ENCODE measurements around the gene NPIPA5. TPM values are rescaled to one million over a fixed set of nuclear protein-coding genes. Genes with fewer than 3 reads are reported as not detected.
A peak's percentile ranks its signal among the peaks of the same experiment; 100 is the strongest.
"Not testable (repeated sequence)": the region's sequence is repeated elsewhere in the genome, so short reads cannot be mapped to it uniquely, and the experiment has no call there.

The NPIPA5 gene
- total and polyA plus RNA-seq, 2 donors (not counting 1 experiment from before 2014, with no cell fraction given), result 21.0 TPM; not detected in 1

- H3K4me2 ChIP-seq (replicated peaks; ENCODE audit: low read depth, low read length, poor library complexity, severe bottlenecking); H2AFZ ChIP-seq (ENCODE audit: insufficient read depth, low read depth, low read length, poor library complexity, severe bottlenecking); H3K27ac Mint-ChIP-seq; CTCF ChIA-PET; H3K4me3 Mint-ChIP-seq; H4K20me1 ChIP-seq (ENCODE audit: control insufficient read depth, insufficient read depth, low read length, poor library complexity, severe bottlenecking); H3K27ac ChIP-seq (ENCODE audit: low read length in 2 of 2); H3K9me3 ChIP-seq (ENCODE audit: control extremely low read depth in 1 of 3, control insufficient read depth in 2 of 3, insufficient read depth in 1 of 3, low read length in 2 of 3); H3K4me1 Mint-ChIP-seq; H3K36me3 ChIP-seq (replicated peaks in 1 of 2; ENCODE audit: control extremely low read depth in 1 of 2, control insufficient read depth in 1 of 2, extremely low read depth in 1 of 2, insufficient read depth in 2 of 2, low read length in 1 of 2); H3K4me1 ChIP-seq (ENCODE audit: control insufficient read depth in 2 of 2, insufficient read depth in 2 of 2, low read length in 2 of 2); H3K4me3 ChIP-seq (ENCODE audit: control extremely low read depth in 1 of 5, extremely low read depth in 1 of 5, insufficient read depth in 1 of 5, low read depth in 2 of 5, low read length in 4 of 5); H3K27me3 Mint-ChIP-seq; H3K79me2 ChIP-seq (ENCODE audit: control insufficient read depth, insufficient read depth, low read length); H3K9ac ChIP-seq (ENCODE audit: low read length); intact Hi-C loops (cut with micrococcal nuclease); POLR2A ChIA-PET; DNase-seq; H3K9me3 Mint-ChIP-seq (ENCODE audit: insufficient read depth); H3K27me3 ChIP-seq (replicated peaks in 1 of 4; ENCODE audit: control extremely low read depth in 1 of 4, control insufficient read depth in 3 of 4, insufficient read depth in 4 of 4, low read length in 3 of 4): not testable (repeated sequence)
- ATAC-seq (ENCODE audit: low read depth), result peak; percentile 66
- no CpG with 5 or more reads among the region's 4 CpGs for WGBS (ENCODE audit: insufficient coverage)
Measured at GRCh38 chr16:15324954-15325353, 53.1 kb downstream of the NPIPA5 start.

DNA sequence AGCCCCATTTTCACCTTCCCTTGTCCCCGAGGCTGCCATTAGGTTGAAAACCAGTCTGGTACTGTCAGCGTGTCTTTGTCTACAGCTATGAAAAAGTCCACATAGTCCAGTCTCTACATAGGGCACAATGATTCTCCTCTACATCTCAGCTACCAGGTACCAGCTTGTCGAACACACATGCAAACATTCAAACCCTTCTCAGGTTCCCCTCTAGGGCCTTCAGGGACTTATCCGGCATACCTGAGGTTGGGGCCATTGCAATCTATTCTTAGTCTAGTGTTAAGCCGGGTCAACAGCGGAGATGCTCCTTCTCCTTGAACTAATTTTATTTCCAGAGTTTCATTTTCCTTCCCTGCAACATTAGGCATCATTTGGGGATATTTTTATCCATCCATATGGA is 54.7 kb downstream of the NPIPA5 start:
- H3K36me3 ChIP-seq (replicated peaks in 1 of 2; ENCODE audit: control extremely low read depth in 1 of 2, control insufficient read depth in 1 of 2, extremely low read depth in 1 of 2, insufficient read depth in 2 of 2, low read length in 1 of 2); H3K4me3 ChIP-seq (ENCODE audit: control extremely low read depth in 1 of 5, extremely low read depth in 1 of 5, insufficient read depth in 1 of 5, low read depth in 2 of 5, low read length in 4 of 5); H3K4me3 Mint-ChIP-seq; CTCF ChIA-PET; DNase-seq; H3K79me2 ChIP-seq (ENCODE audit: control insufficient read depth, insufficient read depth, low read length); H4K20me1 ChIP-seq (ENCODE audit: control insufficient read depth, insufficient read depth, low read length, poor library complexity, severe bottlenecking); H3K9me3 ChIP-seq (ENCODE audit: control extremely low read depth in 1 of 3, control insufficient read depth in 2 of 3, insufficient read depth in 1 of 3, low read length in 2 of 3); H3K27me3 ChIP-seq (replicated peaks in 1 of 4; ENCODE audit: control extremely low read depth in 1 of 4, control insufficient read depth in 3 of 4, insufficient read depth in 4 of 4, low read length in 3 of 4); H2AFZ ChIP-seq (ENCODE audit: insufficient read depth, low read depth, low read length, poor library complexity, severe bottlenecking); intact Hi-C loops (cut with micrococcal nuclease); POLR2A ChIA-PET; H3K27ac Mint-ChIP-seq; H3K27me3 Mint-ChIP-seq; H3K4me1 ChIP-seq (ENCODE audit: control insufficient read depth in 2 of 2, insufficient read depth in 2 of 2, low read length in 2 of 2); H3K9me3 Mint-ChIP-seq (ENCODE audit: insufficient read depth); H3K4me2 ChIP-seq (replicated peaks; ENCODE audit: low read depth, low read length, poor library complexity, severe bottlenecking); ATAC-seq (ENCODE audit: low read depth); H3K4me1 Mint-ChIP-seq; H3K27ac ChIP-seq (ENCODE audit: low read length in 2 of 2); H3K9ac ChIP-seq (ENCODE audit: low read length): not testable (repeated sequence)
- no CpG with 5 or more reads among the region's 6 CpGs for WGBS (ENCODE audit: insufficient coverage)

- H3K36me3 ChIP-seq (replicated peaks in 1 of 2; ENCODE audit: control extremely low read depth in 1 of 2, control insufficient read depth in 1 of 2, extremely low read depth in 1 of 2, insufficient read depth in 2 of 2, low read length in 1 of 2); H3K9me3 Mint-ChIP-seq (ENCODE audit: insufficient read depth); H4K20me1 ChIP-seq (ENCODE audit: control insufficient read depth, insufficient read depth, low read length, poor library complexity, severe bottlenecking); H3K9ac ChIP-seq (ENCODE audit: low read length); intact Hi-C loops (cut with micrococcal nuclease); CTCF ChIA-PET; H3K4me3 Mint-ChIP-seq; DNase-seq; H2AFZ ChIP-seq (ENCODE audit: insufficient read depth, low read depth, low read length, poor library complexity, severe bottlenecking); H3K27me3 Mint-ChIP-seq; H3K27ac Mint-ChIP-seq; H3K4me1 ChIP-seq (ENCODE audit: control insufficient read depth in 2 of 2, insufficient read depth in 2 of 2, low read length in 2 of 2); H3K4me2 ChIP-seq (replicated peaks; ENCODE audit: low read depth, low read length, poor library complexity, severe bottlenecking); H3K9me3 ChIP-seq (ENCODE audit: control extremely low read depth in 1 of 3, control insufficient read depth in 2 of 3, insufficient read depth in 1 of 3, low read length in 2 of 3); H3K79me2 ChIP-seq (ENCODE audit: control insufficient read depth, insufficient read depth, low read length); H3K4me1 Mint-ChIP-seq; H3K27me3 ChIP-seq (replicated peaks in 1 of 4; ENCODE audit: control extremely low read depth in 1 of 4, control insufficient read depth in 3 of 4, insufficient read depth in 4 of 4, low read length in 3 of 4); POLR2A ChIA-PET; H3K4me3 ChIP-seq (ENCODE audit: control extremely low read depth in 1 of 5, extremely low read depth in 1 of 5, insufficient read depth in 1 of 5, low read depth in 2 of 5, low read length in 4 of 5); ATAC-seq (ENCODE audit: low read depth); H3K27ac ChIP-seq (ENCODE audit: low read length in 2 of 2): not testable (repeated sequence)
- WGBS (ENCODE audit: insufficient coverage), result no CpG with 5 or more reads among the region's 2 CpGs
Measured at GRCh38 chr16:15321221-15321620, 56.9 kb downstream of the NPIPA5 start.

GRCh38 chr16:15314562-15314961 is 63.5 kb downstream of the NPIPA5 start:
- H3K36me3 ChIP-seq (replicated peaks in 1 of 2; ENCODE audit: control extremely low read depth in 1 of 2, control insufficient read depth in 1 of 2, extremely low read depth in 1 of 2, insufficient read depth in 2 of 2, low read length in 1 of 2); POLR2A ChIA-PET; H3K9me3 ChIP-seq (ENCODE audit: control extremely low read depth in 1 of 3, control insufficient read depth in 2 of 3, insufficient read depth in 1 of 3, low read length in 2 of 3); H3K4me2 ChIP-seq (replicated peaks; ENCODE audit: low read depth, low read length, poor library complexity, severe bottlenecking); H3K9ac ChIP-seq (ENCODE audit: low read length); H3K27ac Mint-ChIP-seq; H3K27me3 Mint-ChIP-seq; H3K4me1 Mint-ChIP-seq; H3K4me3 ChIP-seq (ENCODE audit: control extremely low read depth in 1 of 5, extremely low read depth in 1 of 5, insufficient read depth in 1 of 5, low read depth in 2 of 5, low read length in 4 of 5); H3K4me1 ChIP-seq (ENCODE audit: control insufficient read depth in 2 of 2, insufficient read depth in 2 of 2, low read length in 2 of 2); H3K4me3 Mint-ChIP-seq; H3K9me3 Mint-ChIP-seq (ENCODE audit: insufficient read depth); DNase-seq; H3K27ac ChIP-seq (ENCODE audit: low read length in 2 of 2); H4K20me1 ChIP-seq (ENCODE audit: control insufficient read depth, insufficient read depth, low read length, poor library complexity, severe bottlenecking); H2AFZ ChIP-seq (ENCODE audit: insufficient read depth, low read depth, low read length, poor library complexity, severe bottlenecking); ATAC-seq (ENCODE audit: low read depth); intact Hi-C loops (cut with micrococcal nuclease); CTCF ChIA-PET; H3K79me2 ChIP-seq (ENCODE audit: control insufficient read depth, insufficient read depth, low read length); H3K27me3 ChIP-seq (replicated peaks in 1 of 4; ENCODE audit: control extremely low read depth in 1 of 4, control insufficient read depth in 3 of 4, insufficient read depth in 4 of 4, low read length in 3 of 4): not testable (repeated sequence)
- WGBS (ENCODE audit: insufficient coverage), result no CpG with 5 or more reads among the region's 1 CpG

All from B cell (primary cell).